NCI-H2107 treated with DMSO at 0.1 percent for 48 hours (cell line): Measurements from ENCODE around the gene DLGAP4.

ENCODE experiments used
- DNase-seq: peaks from one replicate; lab custom pipeline; 2025; ENCODE audit not compliant: unreplicated experiment; lab: John Stamatoyannopoulos, UW

Gene DLGAP4

GRCh38 chr20:36349384-36350170 lies 43.4 kb downstream of the DLGAP4 start:
- DNase-seq = no peak

- DNase-seq = no peak
These were observed 44.3 kb downstream of the DLGAP4 start for GRCh38 chr20:36350439-36350838.

GRCh38 chr20:36351937-36352336 lies 45.8 kb downstream of the DLGAP4 start:
- DNase-seq = no peak

- no peak for DNase-seq
These were observed 46.9 kb downstream of the DLGAP4 start for GRCh38 chr20:36352843-36353553.

GRCh38 chr20:36353740-36354139 lies 47.6 kb downstream of the DLGAP4 start:
- DNase-seq = no peak

GRCh38 chr20:36355469-36356171 lies 49.5 kb downstream of the DLGAP4 start:
- no peak for DNase-seq

GRCh38 chr20:36359668-36360406 lies 53.7 kb downstream of the DLGAP4 start:
- no peak for DNase-seq

- no peak for DNase-seq
These were observed 54.3 kb downstream of the DLGAP4 start for GRCh38 chr20:36360429-36360828.

- no peak for DNase-seq
These were observed 55.3 kb downstream of the DLGAP4 start for GRCh38 chr20:36361406-36361805.

GRCh38 chr20:36362261-36362660 lies 56.1 kb downstream of the DLGAP4 start:
- DNase-seq = no peak

- DNase-seq = no peak
These were observed 57.0 kb downstream of the DLGAP4 start for GRCh38 chr20:36362978-36363713.

- no peak for DNase-seq
These were observed 58.4 kb downstream of the DLGAP4 start for GRCh38 chr20:36364506-36364905.

GRCh38 chr20:36366623-36367369 lies 60.7 kb downstream of the DLGAP4 start:
- no peak for DNase-seq

GRCh38 chr20:36367370-36367745 lies 61.2 kb downstream of the DLGAP4 start:
- DNase-seq = no peak

- no peak for DNase-seq
These were observed 62.0 kb downstream of the DLGAP4 start for GRCh38 chr20:36367907-36368799.

GRCh38 chr20:36368869-36369268 lies 62.7 kb downstream of the DLGAP4 start:
- no peak for DNase-seq

GRCh38 chr20:36369739-36370138 lies 63.6 kb downstream of the DLGAP4 start:
- no peak for DNase-seq

- DNase-seq = no peak
These were observed 65.1 kb downstream of the DLGAP4 start for GRCh38 chr20:36370991-36371790.
